Mesenchymal stem cell (in vitro differentiated cells and primary cell): ENCODE measurements around the gene RYK.
A peak's percentile ranks its signal among the peaks of the same experiment; 100 is the strongest.

ENCODE experiments used
- DNase-seq: peaks from one replicate; pipeline ENCODE4 v3.0.0-alpha.2; 2013
- H2AFZ ChIP-seq: one replicate; pipeline ENCODE4 v1.6.1; 2013; ENCODE audit warnings: low read depth, mild to moderate bottlenecking, control low read depth, inconsistent platforms, low read length, moderate library complexity
- H2AK5ac ChIP-seq: 2 replicates; pipeline ENCODE4 v1.6.1; 2013; ENCODE audit warnings: low read length, moderate library complexity, mild to moderate bottlenecking, inconsistent platforms; ENCODE audit not compliant: severe bottlenecking
- H2BK120ac ChIP-seq: one replicate; pipeline ENCODE4 v1.6.1; 2013; ENCODE audit warnings: low read depth, mild to moderate bottlenecking, inconsistent platforms, low read length, moderate library complexity
- H2BK12ac ChIP-seq, 2 experiments: one replicate each; pipeline ENCODE4 v1.6.1; 2013; ENCODE audit warnings: inconsistent platforms in 2 of 2, low read length in 2 of 2, mild to moderate bottlenecking in 2 of 2, moderate library complexity in 2 of 2, control low read depth in 1 of 2
- H2BK15ac ChIP-seq: one replicate; pipeline ENCODE4 v1.6.1; 2013; ENCODE audit warnings: mild to moderate bottlenecking, low read depth, inconsistent platforms; ENCODE audit not compliant: poor library complexity, severe bottlenecking
- H2BK5ac ChIP-seq: 2 replicates; pipeline ENCODE4 v1.6.1; 2013; ENCODE audit warnings: low read depth, mild to moderate bottlenecking, low read length, control low read depth, inconsistent platforms; ENCODE audit not compliant: poor library complexity, severe bottlenecking
- H3K14ac ChIP-seq, 2 experiments: one replicate each; pipeline ENCODE4 v1.6.1; 2013; ENCODE audit warnings: inconsistent platforms in 2 of 2, low read length in 2 of 2, control low read depth in 1 of 2, mild to moderate bottlenecking in 1 of 2, moderate library complexity in 1 of 2
- H3K18ac ChIP-seq, 2 experiments: one replicate each; pipeline ENCODE4 v1.6.1; 2013; ENCODE audit warnings: inconsistent platforms in 2 of 2, low read length in 2 of 2, control low read depth in 1 of 2, low read depth in 1 of 2, mild to moderate bottlenecking in 1 of 2
- H3K23ac ChIP-seq, 2 experiments: one replicate each; pipeline ENCODE4 v1.6.1; 2013; ENCODE audit warnings: inconsistent platforms in 2 of 2, low read length in 2 of 2, mild to moderate bottlenecking in 2 of 2, moderate library complexity in 2 of 2, control low read depth in 1 of 2
- H3K27ac ChIP-seq: 2 replicates; pipeline ENCODE4 v1.5.1; 2013; ENCODE audit warnings: mild to moderate bottlenecking, moderate library complexity, low read length, control low read depth, inconsistent platforms; ENCODE audit not compliant: poor library complexity, severe bottlenecking
- H3K27me3 ChIP-seq, 2 experiments: 2 replicates each; pipeline versions ENCODE4 v1.6.1 to v1.7.0; 2013; ENCODE audit warnings: low read length in 2 of 2, mild to moderate bottlenecking in 2 of 2, moderate library complexity in 2 of 2, control low read depth in 1 of 2, inconsistent platforms in 1 of 2; ENCODE audit not compliant: control insufficient read depth in 1 of 2, insufficient read depth in 1 of 2
- H3K36me3 ChIP-seq, 2 experiments: 2 replicates each; pipeline versions ENCODE4 v1.6.1 to v1.7.0; 2013; ENCODE audit warnings: low read length in 2 of 2, control low read depth in 1 of 2, inconsistent platforms in 1 of 2, low read depth in 1 of 2, mild to moderate bottlenecking in 1 of 2; ENCODE audit not compliant: insufficient read depth in 2 of 2, control insufficient read depth in 1 of 2
- H3K4ac ChIP-seq, 2 experiments: one replicate each; pipeline ENCODE4 v1.6.1; 2013; ENCODE audit warnings: inconsistent platforms in 2 of 2, low read length in 2 of 2, mild to moderate bottlenecking in 2 of 2, moderate library complexity in 2 of 2, control low read depth in 1 of 2, low read depth in 1 of 2
- H3K4me1 ChIP-seq: 2 replicates; pipeline ENCODE4 v1.6.1; 2013; ENCODE audit warnings: low read depth, low read length, control low read depth; ENCODE audit not compliant: control insufficient read depth, insufficient read depth
- H3K4me2 ChIP-seq: 2 replicates; pipeline ENCODE4 v1.6.1; 2013; ENCODE audit warnings: low read length, mild to moderate bottlenecking, inconsistent platforms; ENCODE audit not compliant: poor library complexity, severe bottlenecking
- H3K4me3 ChIP-seq, 2 experiments: 2 replicates each; pipeline versions ENCODE4 v1.5.1 to v1.7.0; 2013; ENCODE audit warnings: low read length in 2 of 2, mild to moderate bottlenecking in 2 of 2, control low read depth in 1 of 2, low read depth in 1 of 2; ENCODE audit not compliant: insufficient read depth in 1 of 2
- H3K79me1 ChIP-seq: replicated peaks from 2 replicates; pipeline ENCODE4 v1.6.1; 2013; ENCODE audit warnings: mild to moderate bottlenecking, control low read depth, low read length, inconsistent platforms; ENCODE audit not compliant: poor library complexity, severe bottlenecking
- H3K9ac ChIP-seq: 2 replicates; pipeline ENCODE4 v1.7.0; 2013; ENCODE audit warnings: mild to moderate bottlenecking, low read length, moderate library complexity
- H3K9me3 ChIP-seq: 2 replicates; pipeline ENCODE4 v1.7.0; 2013; ENCODE audit warnings: mild to moderate bottlenecking, low read length; ENCODE audit not compliant: control insufficient read depth
- H4K8ac ChIP-seq: one replicate; pipeline ENCODE4 v1.6.1; 2013; ENCODE audit warnings: inconsistent platforms, mild to moderate bottlenecking, low read length, moderate library complexity
- H4K91ac ChIP-seq: one replicate; pipeline ENCODE4 v1.6.1; 2013; ENCODE audit warnings: mild to moderate bottlenecking, low read length, inconsistent platforms
- WGBS: methylation state at CpG from one replicate; pipeline ENCODE4 v1.1.7; 2013; ENCODE audit warnings: mixed read lengths; 5-methylcytosine and 5-hydroxymethylcytosine counted together

The RYK gene

GRCh38 chr3:134194247-134194646 is 56.4 kb downstream of the RYK start:
- WGBS, result 93% methylated on average over 2 of the region's 2 CpGs

GRCh38 chr3:134190250-134190649 is 60.4 kb downstream of the RYK start:
- H2BK12ac ChIP-seq, result no peak overlapping the region
- H3K9me3 ChIP-seq, result no peaks in the 10 kb centered on the region
- no peaks in the 10 kb centered on the region for H3K4me1 ChIP-seq
- no peak for DNase-seq
- H2AFZ ChIP-seq, result no peak overlapping the region
- no peak overlapping the region for H3K9ac ChIP-seq
- no peak overlapping the region for H4K8ac ChIP-seq
- WGBS, result 94% methylated on average over 3 of the region's 3 CpGs
- no peak overlapping the region for H3K4me3 ChIP-seq
- no peak overlapping the region for H2BK120ac ChIP-seq
- no peak overlapping the region for H3K23ac ChIP-seq
- no peak overlapping the region for H3K18ac ChIP-seq
- H3K14ac ChIP-seq, result no peak overlapping the region
- H3K79me1 ChIP-seq, result peaks cover 12% of the 10 kb centered on the region
- H3K27ac ChIP-seq, result no peak overlapping the region
- no peak overlapping the region for H2AK5ac ChIP-seq
- H3K36me3 ChIP-seq, result peaks cover 0 to 80% of the 10 kb centered on the region in 2 experiments
- no peak overlapping the region for H2BK15ac ChIP-seq
- no peak overlapping the region for H3K4ac ChIP-seq
- H3K4me2 ChIP-seq, result no peak overlapping the region
- no peak overlapping the region for H4K91ac ChIP-seq
- H3K27me3 ChIP-seq, result no peaks in the 10 kb centered on the region
- H2BK5ac ChIP-seq, result no peak overlapping the region

More at GRCh38 chr3:134194247-134194646, 56.4 kb downstream of the RYK start:
- no peak overlapping the region for H3K23ac ChIP-seq
- H3K36me3 ChIP-seq, result peaks cover 4 to 73% of the 10 kb centered on the region in 2 experiments
- peaks cover 1% of the 10 kb centered on the region for H3K4me1 ChIP-seq
- H3K9ac ChIP-seq, result no peak overlapping the region
- no peak overlapping the region for H3K4me2 ChIP-seq
- H3K4ac ChIP-seq, result no peak overlapping the region
- H4K8ac ChIP-seq, result no peak overlapping the region
- no peaks in the 10 kb centered on the region for H3K9me3 ChIP-seq
- no peaks in the 10 kb centered on the region for H3K27me3 ChIP-seq
- H3K27ac ChIP-seq, result no peak overlapping the region
- H4K91ac ChIP-seq, result no peak overlapping the region
- DNase-seq, result no peak
- H2BK5ac ChIP-seq, result no peak overlapping the region
- H2BK12ac ChIP-seq, result no peak overlapping the region
- no peak overlapping the region for H2BK15ac ChIP-seq
- H3K79me1 ChIP-seq, result peaks cover 18% of the 10 kb centered on the region
- no peak overlapping the region for H3K18ac ChIP-seq
- no peak overlapping the region for H2AFZ ChIP-seq
- no peak overlapping the region for H3K14ac ChIP-seq
- no peak overlapping the region for H2AK5ac ChIP-seq
- H2BK120ac ChIP-seq, result no peak overlapping the region
- H3K4me3 ChIP-seq, result no peak overlapping the region

- Histone ChIP-seq H3K36me3 (peaks cover 0 to 79% of the 10 kb centered on the region in 2 experiments), H2AFZ (no peak overlapping the region), H2BK5ac (no peak overlapping the region), H4K91ac (no peak overlapping the region), H3K79me1 (peaks cover 13% of the 10 kb centered on the region), H2BK12ac (no peak overlapping the region), H2AK5ac (no peak overlapping the region), H2BK120ac (no peak overlapping the region), H3K4ac (no peak overlapping the region), H4K8ac (no peak overlapping the region), H3K27me3 (no peaks in the 10 kb centered on the region), H3K4me3 (no peak overlapping the region), H3K9ac (no peak overlapping the region), H3K27ac (no peak overlapping the region), H3K14ac (no peak overlapping the region), H3K4me1 (no peaks in the 10 kb centered on the region), H3K18ac (no peak overlapping the region), H3K9me3 (no peaks in the 10 kb centered on the region), H3K23ac (no peak overlapping the region), H2BK15ac (no peak overlapping the region), H3K4me2 (no peak overlapping the region)
- DNase-seq, result peak; percentile 27
Observed at GRCh38 chr3:134189849-134190248, 60.8 kb downstream of the RYK start.

- Histone ChIP-seq H2BK5ac (no peak overlapping the region), H2BK15ac (no peak overlapping the region), H3K9me3 (no peaks in the 10 kb centered on the region), H4K91ac (no peak overlapping the region), H3K36me3 (peaks cover 0 to 69% of the 10 kb centered on the region in 2 experiments), H2AFZ (no peak overlapping the region), H3K4ac (no peak overlapping the region), H2BK12ac (no peak overlapping the region), H3K9ac (no peak overlapping the region), H2BK120ac (no peak overlapping the region), H3K18ac (no peak overlapping the region), H3K4me1 (no peaks in the 10 kb centered on the region), H3K23ac (no peak overlapping the region), H4K8ac (no peak overlapping the region), H3K14ac (no peak overlapping the region), H3K4me2 (no peak overlapping the region), H2AK5ac (no peak overlapping the region), H3K27ac (no peak overlapping the region), H3K4me3 (no peak overlapping the region), H3K79me1 (peaks cover 14% of the 10 kb centered on the region), H3K27me3 (no peaks in the 10 kb centered on the region)
- 99% methylated on average over 3 of the region's 3 CpGs for WGBS
- DNase-seq, result no peak
Observed at GRCh38 chr3:134186391-134186790, 64.3 kb downstream of the RYK start.
